HL-60 (cell line): Measurements from ENCODE around the gene NT5E.

Experiments used
- CTCF ChIP-seq: IDR thresholded peaks from one replicate; pipeline ENCODE4 v1.5.1; 2011; ENCODE audit warnings: low read length, control low read depth, inconsistent platforms; ENCODE audit not compliant: insufficient read depth
- POLR2AphosphoS5 ChIP-seq: IDR thresholded peaks from 2 replicates; pipeline ENCODE4 v1.6.1; 2012; ENCODE audit warnings: low read depth
- SPI1 ChIP-seq: IDR thresholded peaks from 2 replicates; pipeline ENCODE4 v1.6.1; 2012; ENCODE audit warnings: low read depth, mild to moderate bottlenecking, borderline replicate concordance

DNA sequence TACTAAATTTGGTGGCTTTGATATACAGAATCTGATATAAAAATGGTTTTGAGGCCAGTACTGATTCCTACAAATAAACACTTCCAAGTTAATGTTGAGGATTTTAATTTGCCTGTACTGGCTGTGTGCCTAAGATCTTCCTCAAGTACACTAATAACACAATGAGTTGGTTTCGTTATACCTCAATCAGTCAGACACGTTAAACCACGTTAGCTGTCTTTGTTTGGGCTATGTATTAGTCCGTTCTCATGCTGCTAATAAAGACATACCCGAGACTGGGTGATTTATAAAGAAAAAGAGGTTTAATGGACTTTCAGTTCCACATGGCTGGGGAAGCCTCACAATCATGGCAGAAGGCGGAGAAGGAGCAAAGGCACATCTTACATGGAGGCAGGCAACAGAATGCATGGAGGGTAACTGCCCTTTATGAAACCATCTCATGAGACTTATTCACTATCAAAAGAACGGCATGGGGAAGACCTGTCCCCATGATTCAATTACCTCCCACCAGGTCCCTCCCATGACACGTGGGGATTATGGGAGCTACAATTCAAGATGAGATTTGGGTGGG, 46.2 kb downstream of the NT5E start:
- TF ChIP-seq CTCF (no peak), POLR2AphosphoS5 (no peak), SPI1 (no peak)
